ENCODE results near the gene KRT80. TPM values are rescaled to one million over a fixed set of nuclear protein-coding genes. Genes with fewer than 3 reads are reported as not detected.
A peak's percentile ranks its signal among the peaks of the same experiment; 100 is the strongest.

The KRT80 gene
- total and polyA plus RNA-seq, 8 donors = 4.8 to 18.3 (median 8.6) TPM

GRCh38 chr12:52215587-52216031, 23.8 kb upstream of the KRT80 start:
- FAIRE-seq = no peak
- peak in 2 of 6 donors; percentile 33 to 60 for DNase-seq
- Histone ChIP-seq H3K4me1 (peaks cover 20 to 48% (median 20%) of the 10 kb centered on the region in 3 donors), H3K9me3 (no peaks in the 10 kb centered on the region), H3K27ac (peak overlapping the region in 2 of 4 donors; percentile 48 to 50), H3K27me3 (no peaks in the 10 kb centered on the region), H3K4me3 (no peak overlapping the region), H3K36me3 (no peaks in the 10 kb centered on the region)
- 57 to 62% methylated on average over 7 of the region's 7 CpGs for WGBS, 2 donors
- peak in 2 of 4 donors; percentile 7 to 17 for ATAC-seq
- no peak for TF ChIP-seq CTCF (IDR thresholded peaks at IDR 0.05)
- intact Hi-C loops (cut with DNase I) = loop anchor here in 1 of 3 donors (10.0 kb wide), 1 partner anchor 59 kb away; the partner anchor contains the start of gene KRT86

GRCh38 chr12:52214421-52214802, 22.6 kb upstream of the KRT80 start:
- H3K4me3 ChIP-seq = no peak overlapping the region
- no peak for ATAC-seq
- peak overlapping the region in 1 of 4 donors; percentile 8 for H3K27ac ChIP-seq
- no peaks in the 10 kb centered on the region for H3K27me3 ChIP-seq
- peak in 2 of 6 donors; percentile 33 to 50 for DNase-seq
- intact Hi-C loops (cut with DNase I) = loop anchor here in 1 of 3 donors (5.0 to 10.0 kb wide), 2 partner anchors 47 to 60 kb away; partner anchors contain the start of gene KRT86
- peaks cover 16 to 38% (median 20%) of the 10 kb centered on the region in 3 donors for H3K4me1 ChIP-seq
- no peak for TF ChIP-seq CTCF (IDR thresholded peaks at IDR 0.05)
- 77 to 79% methylated on average over 3 of the region's 3 CpGs for WGBS, 2 donors
- FAIRE-seq = no peak
- H3K9me3 ChIP-seq = no peaks in the 10 kb centered on the region
- no peaks in the 10 kb centered on the region for H3K36me3 ChIP-seq

GRCh38 chr12:52213564-52214420, 22.0 kb upstream of the KRT80 start:
- 17 to 22% methylated on average over 13 of the region's 13 CpGs for WGBS, 2 donors
- ATAC-seq = peak; percentile 83 to 90 (median 89)
- Histone ChIP-seq H3K4me1 (peaks cover 17 to 32% (median 19%) of the 10 kb centered on the region in 3 donors), H3K4me3 (no peak overlapping the region), H3K27me3 (no peaks in the 10 kb centered on the region), H3K27ac (peak overlapping the region in 1 of 4 donors; percentile 8), H3K36me3 (no peaks in the 10 kb centered on the region), H3K9me3 (no peaks in the 10 kb centered on the region)
- FAIRE-seq = no peak
- intact Hi-C loops (cut with DNase I) = loop anchor here in 1 of 3 donors (5.0 to 10.0 kb wide), 2 partner anchors 46 to 61 kb away; partner anchors contain the start of gene KRT86
- TF ChIP-seq CTCF (IDR thresholded peaks at IDR 0.05) = peak; percentile 97 to 99 (median 98)
- peak; percentile 84 to 97 (median 94) for DNase-seq

GRCh38 chr12:52212701-52213563, 21.1 kb upstream of the KRT80 start:
- WGBS, 2 donors = 69 to 74% methylated on average over 13 of the region's 13 CpGs
- Histone ChIP-seq H3K36me3 (no peaks in the 10 kb centered on the region), H3K4me1 (peaks cover 18 to 33% (median 21%) of the 10 kb centered on the region in 3 donors), H3K9me3 (no peaks in the 10 kb centered on the region), H3K27ac (no peak overlapping the region), H3K27me3 (no peaks in the 10 kb centered on the region), H3K4me3 (no peak overlapping the region)
- FAIRE-seq (no peak), ATAC-seq (no peak), DNase-seq (peak in 2 of 6 donors; percentile 38 to 51)
- intact Hi-C loops (cut with DNase I) = loop anchor here in 1 of 3 donors (5.0 to 10.0 kb wide), 2 partner anchors 46 to 62 kb away; partner anchors contain the start of gene KRT86
- no peak for TF ChIP-seq CTCF (IDR thresholded peaks at IDR 0.05)

Data from pancreas (tissue), 10 donors.